GM12875 (cell line): ENCODE data around the gene PCYT2.
A peak's percentile ranks its signal among the peaks of the same experiment; 100 is the strongest.

Experiments
- H3K4me3 ChIP-seq: one replicate; pipeline ENCODE4 v1.5.1; 2011; ENCODE audit warnings: low read depth, low read length, control low read depth
- CTCF ChIP-seq: IDR thresholded peaks from 2 replicates; pipeline ENCODE4 v1.5.1; 2011; ENCODE audit warnings: low read depth, mild to moderate bottlenecking, control low read depth, inconsistent platforms, low read length, moderate library complexity, borderline replicate concordance; ENCODE audit not compliant: insufficient read depth

PCYT2 gene

GRCh38 chr17:81870131-81870980 lies 40.8 kb downstream of the PCYT2 start:
- peak overlapping the region; percentile 81 for H3K4me3 ChIP-seq
- no peak for TF ChIP-seq CTCF

- TF ChIP-seq CTCF: peak; percentile 97
- peak overlapping the region; percentile 81 for H3K4me3 ChIP-seq
These were observed 41.7 kb downstream of the PCYT2 start for GRCh38 chr17:81869221-81870130.

- no peak for TF ChIP-seq CTCF
- peak overlapping the region; percentile 81 for H3K4me3 ChIP-seq
These were observed 42.5 kb downstream of the PCYT2 start for GRCh38 chr17:81868674-81869220.

- TF ChIP-seq CTCF: no peak
- no peak overlapping the region for H3K4me3 ChIP-seq
These were observed 43.1 kb downstream of the PCYT2 start for GRCh38 chr17:81867991-81868673.

GRCh38 chr17:81867170-81867990 lies 43.8 kb downstream of the PCYT2 start:
- H3K4me3 ChIP-seq: no peak overlapping the region
- no peak for TF ChIP-seq CTCF
